H9 (cell line): ENCODE measurements around the gene RELL1. TPM values are rescaled to one million over a fixed set of nuclear protein-coding genes. Genes with fewer than 3 reads are reported as not detected.

ENCODE experiments used
- DNase-seq: peaks from one replicate; pipeline ENCODE4 v3.0.0-alpha.2; 2017
- H2AFZ ChIP-seq: one replicate; pipeline ENCODE4 v1.6.1; 2013; ENCODE audit warnings: mild to moderate bottlenecking, low read length, control low read depth, moderate library complexity
- H2AK5ac ChIP-seq: 2 replicates; pipeline ENCODE4 v1.6.1; 2013; ENCODE audit warnings: low read length, control low read depth, mixed read lengths; ENCODE audit not compliant: insufficient read length
- H2BK120ac ChIP-seq: one replicate; pipeline ENCODE4 v1.6.1; 2013; ENCODE audit warnings: low read depth, mild to moderate bottlenecking, low read length, control low read depth, inconsistent platforms; ENCODE audit not compliant: poor library complexity, severe bottlenecking
- H2BK12ac ChIP-seq: 2 replicates; pipeline ENCODE4 v1.6.1; 2013; ENCODE audit warnings: low read length, control low read depth, mixed read lengths, low read depth; ENCODE audit not compliant: insufficient read length
- H2BK15ac ChIP-seq: 2 replicates; pipeline ENCODE4 v1.6.1; 2013; ENCODE audit warnings: low read depth, low read length, control low read depth
- H2BK20ac ChIP-seq: one replicate; pipeline ENCODE4 v1.6.1; 2013; ENCODE audit warnings: low read depth, mild to moderate bottlenecking, low read length, control low read depth, inconsistent platforms; ENCODE audit not compliant: poor library complexity, severe bottlenecking
- H2BK5ac ChIP-seq: 2 replicates; pipeline ENCODE4 v1.6.1; 2013; ENCODE audit warnings: low read length, control low read depth, mixed read lengths; ENCODE audit not compliant: insufficient read length
- H3K14ac ChIP-seq: 2 replicates; pipeline ENCODE4 v1.6.1; 2013; ENCODE audit warnings: low read length, control low read depth; ENCODE audit not compliant: insufficient read depth
- H3K18ac ChIP-seq: 2 replicates; pipeline ENCODE4 v1.6.1; 2013; ENCODE audit warnings: low read depth, mild to moderate bottlenecking, mixed read lengths, low read length, control low read depth; ENCODE audit not compliant: insufficient read length
- H3K23ac ChIP-seq: 2 replicates; pipeline ENCODE4 v1.6.1; 2013; ENCODE audit warnings: low read length, control low read depth, mixed read lengths, low read depth; ENCODE audit not compliant: insufficient read length
- H3K23me2 ChIP-seq: 2 replicates; pipeline ENCODE4 v1.6.1; 2013; ENCODE audit warnings: low read depth, mild to moderate bottlenecking, mixed read lengths, low read length, control low read depth; ENCODE audit not compliant: insufficient read length, poor library complexity, severe bottlenecking
- H3K27ac ChIP-seq: 2 replicates; pipeline ENCODE4 v1.5.1; 2013; ENCODE audit warnings: low read length, control low read depth, mixed read lengths, low read depth; ENCODE audit not compliant: insufficient read length
- H3K27me3 ChIP-seq: 2 replicates; pipeline ENCODE4 v1.6.1; 2013; ENCODE audit warnings: low read length, control low read depth, inconsistent platforms; ENCODE audit not compliant: insufficient read depth
- H3K4ac ChIP-seq: 2 replicates; pipeline ENCODE4 v1.6.1; 2013; ENCODE audit warnings: low read depth, mild to moderate bottlenecking, control low read depth, inconsistent platforms, low read length, moderate library complexity
- H3K4me1 ChIP-seq: 2 replicates; pipeline ENCODE4 v1.6.1; 2013; ENCODE audit warnings: low read length, control low read depth, inconsistent platforms; ENCODE audit not compliant: insufficient read depth
- H3K4me2 ChIP-seq: 2 replicates; pipeline ENCODE4 v1.6.1; 2013; ENCODE audit warnings: low read length, control low read depth, mixed read lengths; ENCODE audit not compliant: insufficient read length, insufficient read depth
- H3K56ac ChIP-seq: 2 replicates; pipeline ENCODE4 v1.6.1; 2013; ENCODE audit warnings: low read depth, mild to moderate bottlenecking, mixed read lengths, low read length, control low read depth; ENCODE audit not compliant: insufficient read length
- H3K79me1 ChIP-seq: 2 replicates; pipeline ENCODE4 v1.6.1; 2013; ENCODE audit warnings: low read depth, mild to moderate bottlenecking, moderate library complexity, low read length, control low read depth, inconsistent platforms; ENCODE audit not compliant: insufficient read depth, poor library complexity, severe bottlenecking
- H3K79me2 ChIP-seq: 2 replicates; pipeline ENCODE4 v1.6.1; 2013; ENCODE audit warnings: low read length, control low read depth, inconsistent platforms; ENCODE audit not compliant: insufficient read depth
- H3K9ac ChIP-seq: 2 replicates; pipeline ENCODE4 v1.6.1; 2013; ENCODE audit warnings: low read length, control low read depth, mixed read lengths; ENCODE audit not compliant: insufficient read length; ENCODE audit errors: extremely low read depth
- H3K9me3 ChIP-seq: one replicate; pipeline ENCODE4 v1.6.1; 2013; ENCODE audit warnings: low read depth, low read length, inconsistent platforms; ENCODE audit not compliant: control insufficient read depth
- H3T11ph ChIP-seq: one replicate; pipeline ENCODE4 v1.6.1; 2013; ENCODE audit warnings: mild to moderate bottlenecking, low read length, control low read depth, inconsistent platforms
- H4K20me1 ChIP-seq: one replicate; pipeline ENCODE4 v1.6.1; 2013; ENCODE audit not compliant: control insufficient read depth, insufficient read length, insufficient read depth
- H4K5ac ChIP-seq: 2 replicates; pipeline ENCODE4 v1.6.1; 2013; ENCODE audit warnings: low read depth, mild to moderate bottlenecking, mixed read lengths, low read length, control low read depth; ENCODE audit not compliant: insufficient read length
- H4K8ac ChIP-seq: replicated peaks from 2 replicates; pipeline ENCODE4 v1.6.1; 2013; ENCODE audit warnings: low read length, control low read depth, mixed read lengths, low read depth; ENCODE audit not compliant: insufficient read length
- H4K91ac ChIP-seq: 2 replicates; pipeline ENCODE4 v1.6.1; 2013; ENCODE audit warnings: low read depth, mild to moderate bottlenecking, moderate library complexity, mixed read lengths, low read length, control low read depth; ENCODE audit not compliant: insufficient read length
- H3K27ac Mint-ChIP-seq, 3 experiments: 2 replicates in 2 of 3; 3 replicates in 1 of 3; pipeline ENCODE4 v1.8.0; 2020 to 2021; ENCODE audit warnings: mixed read lengths in 3 of 3, mild to moderate bottlenecking in 1 of 3, moderate library complexity in 1 of 3
- H3K27me3 Mint-ChIP-seq: 2 replicates; pipeline ENCODE4 v1.8.0; 2021; ENCODE audit warnings: low read depth, mild to moderate bottlenecking, moderate library complexity, mixed read lengths
- H3K36me3 Mint-ChIP-seq, 3 experiments: 2 replicates in 2 of 3; 3 replicates in 1 of 3; pipeline ENCODE4 v1.8.0; 2020 to 2021; ENCODE audit warnings: low read depth in 3 of 3, mixed read lengths in 3 of 3; ENCODE audit not compliant: insufficient read depth in 1 of 3
- H3K4me1 Mint-ChIP-seq, 2 experiments: 2 replicates each; pipeline ENCODE4 v1.8.0; 2020; ENCODE audit warnings: mixed read lengths in 2 of 2
- H3K4me3 Mint-ChIP-seq, 2 experiments: 2 replicates in 1 of 2; 3 replicates in 1 of 2; pipeline ENCODE4 v1.8.0; 2020 to 2021; ENCODE audit warnings: mild to moderate bottlenecking in 2 of 2, mixed read lengths in 2 of 2, moderate library complexity in 1 of 2
- H3K9me3 Mint-ChIP-seq, 2 experiments: 2 replicates in 1 of 2; 3 replicates in 1 of 2; pipeline ENCODE4 v1.8.0; 2020; ENCODE audit warnings: mild to moderate bottlenecking in 2 of 2, mixed read lengths in 2 of 2, moderate library complexity in 1 of 2
- CTCF ChIP-seq: fragments of 200-600 bp; sonication (generic); conservative IDR thresholded peaks from 3 replicates; pipeline ENCODE4 v1.8.0; 2021; ENCODE audit warnings: antibody characterized with exemption, mild to moderate bottlenecking
- WGBS: extraction: QIAGEN DNeasy Blood & Tissue Kit; methylation state at CpG from one replicate; pipeline ENCODE4 v1.1.7; 2013; ENCODE audit warnings: missing lambda C conversion rate, low lambda C conversion rate, mixed read lengths; ENCODE audit not compliant: insufficient read length; ENCODE audit errors: extremely low coverage; 5-methylcytosine and 5-hydroxymethylcytosine counted together
- total RNA-seq: library from RNA; stranded (reverse); gene quantifications from 2 replicates; pipeline ENCODE4 v1.2.1, GENCODE V29; 2021

The RELL1 gene
- total RNA-seq, 1 experiment from 2014 or later = 10.8 TPM

- no peaks in the 10 kb centered on the region; a peak in 1 of 5 replicates for H3K9me3 Mint-ChIP-seq
- H3T11ph ChIP-seq = no peak overlapping the region
These were observed 35.9 kb upstream of the RELL1 start for GRCh38 chr4:37721995-37722638.

More at GRCh38 chr4:37721995-37722638, 35.9 kb upstream of the RELL1 start:
- H3K27ac ChIP-seq = no peak overlapping the region
- H2BK5ac ChIP-seq = no peak overlapping the region
- no peak overlapping the region for H3K18ac ChIP-seq
- H2AFZ ChIP-seq = no peak overlapping the region
- no peak overlapping the region for H3K56ac ChIP-seq
- H3K4me1 Mint-ChIP-seq = peaks cover 5 to 8% of the 10 kb centered on the region in 2 experiments
- no peak overlapping the region for H3K4ac ChIP-seq
- no peak overlapping the region for H4K91ac ChIP-seq
- H3K9me3 ChIP-seq = no peaks in the 10 kb centered on the region
- H4K20me1 ChIP-seq = no peaks in the 10 kb centered on the region
- no peak overlapping the region for H3K23ac ChIP-seq
- H3K79me1 ChIP-seq = no peaks in the 10 kb centered on the region
- no peak overlapping the region for H2BK12ac ChIP-seq
- no peak overlapping the region for H3K4me3 Mint-ChIP-seq
- H3K27me3 Mint-ChIP-seq = no peaks in the 10 kb centered on the region
- no peak for DNase-seq
- no peak overlapping the region for H4K5ac ChIP-seq
- H2BK20ac ChIP-seq = no peak overlapping the region
- H3K27me3 ChIP-seq = no peaks in the 10 kb centered on the region
- no peak overlapping the region for H2AK5ac ChIP-seq
- no peaks in the 10 kb centered on the region for H3K4me1 ChIP-seq
- no peak overlapping the region for H3K27ac Mint-ChIP-seq
- no peaks in the 10 kb centered on the region for H3K79me2 ChIP-seq
- H4K8ac ChIP-seq = no peak overlapping the region
- WGBS = no CpG with 5 or more reads among the region's 4 CpGs
- no peak overlapping the region for H3K4me2 ChIP-seq
- no peak overlapping the region for H2BK15ac ChIP-seq
- TF ChIP-seq CTCF = no peak
- H3K36me3 Mint-ChIP-seq = no peaks in the 10 kb centered on the region
- no peak overlapping the region for H3K9ac ChIP-seq
- no peak overlapping the region for H2BK120ac ChIP-seq
- H3K14ac ChIP-seq = no peak overlapping the region
- no peaks in the 10 kb centered on the region for H3K23me2 ChIP-seq
